NCI-H187 (cell line): ENCODE measurements around the gene VTI1A.
"Not testable (repeated sequence)": the region's sequence is repeated elsewhere in the genome, so short reads cannot be mapped to it uniquely, and the experiment has no call there.

Source experiments
- DNase-seq, 2 experiments: peaks; one replicate each; lab custom pipeline; 2025; lab: John Stamatoyannopoulos, UW

The VTI1A gene

DNA sequence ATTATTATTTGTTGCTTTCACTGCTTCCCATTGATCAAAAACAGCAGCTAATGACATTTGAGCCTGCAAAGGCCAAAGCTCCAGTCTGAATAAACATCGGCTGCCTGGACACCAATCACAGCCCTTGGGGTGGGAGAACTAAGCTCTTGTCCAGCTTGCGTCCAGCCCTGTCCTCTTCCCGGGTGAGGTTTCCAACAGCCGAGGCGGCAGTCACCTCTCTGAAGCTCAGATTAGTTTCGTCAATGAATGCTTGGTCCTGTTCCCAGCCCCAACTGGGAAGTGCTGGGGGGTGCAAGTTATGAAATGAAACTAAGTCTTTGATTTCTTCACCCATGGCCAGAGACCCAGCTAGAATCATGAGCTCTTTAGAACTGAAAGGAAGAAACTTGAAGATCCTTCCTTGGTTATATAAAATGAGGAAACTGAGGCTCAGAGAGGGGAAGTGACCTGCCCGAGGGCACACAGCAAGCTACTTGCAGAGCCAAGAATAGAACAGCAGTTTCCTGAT, 389.0 kb downstream of the VTI1A start:
- no peak for DNase-seq

GRCh38 chr10:112838784-112839481, 391.9 kb downstream of the VTI1A start:
- DNase-seq, result no peak

- DNase-seq, result no peak
Observed at GRCh38 chr10:112839928-112840654, 393.1 kb downstream of the VTI1A start.

DNA sequence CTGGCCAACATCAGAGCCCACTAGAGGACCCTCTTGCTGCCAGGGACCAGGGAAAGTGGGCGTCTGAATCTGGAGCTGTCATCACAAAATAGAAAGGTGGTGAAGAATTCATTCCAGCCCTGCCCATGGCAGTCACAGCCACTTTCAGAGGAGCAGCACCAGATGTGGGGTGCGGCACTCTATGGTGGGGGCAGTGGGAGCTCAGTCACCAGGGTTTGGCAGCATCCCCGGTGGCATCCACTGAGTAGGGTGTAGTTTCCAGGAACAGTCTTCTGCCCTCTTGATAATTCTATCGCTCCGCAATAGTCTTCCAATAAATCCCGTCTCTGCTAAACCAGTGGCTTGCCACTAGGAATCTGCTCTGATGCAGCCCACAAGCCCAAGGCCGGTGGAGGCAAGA, 394.5 kb downstream of the VTI1A start:
- no peak for DNase-seq

DNA sequence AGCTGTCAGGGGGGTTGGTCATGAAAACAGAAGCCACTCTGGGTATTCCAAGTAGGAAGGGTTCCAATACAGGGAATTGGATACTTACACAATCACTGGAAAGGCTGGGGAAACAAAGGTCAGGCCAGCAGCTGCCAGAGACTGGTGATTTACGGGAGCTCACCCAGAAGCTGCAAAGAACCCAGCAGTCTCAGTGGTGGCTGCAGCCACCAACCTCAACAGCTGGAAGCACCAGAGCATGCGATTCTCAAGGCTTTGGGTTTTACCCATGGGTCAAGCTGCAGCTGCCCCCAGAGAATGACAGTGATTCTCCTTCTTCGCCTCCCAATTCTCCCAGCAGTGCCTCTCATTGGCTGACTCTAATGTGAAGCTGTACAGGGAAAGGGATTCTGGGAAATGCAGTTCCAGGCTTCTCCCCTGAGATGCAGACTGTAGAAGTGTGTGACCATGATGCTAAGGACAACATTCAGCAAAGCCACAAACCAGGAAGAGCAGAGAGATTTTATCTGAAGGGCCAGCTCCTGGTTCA, 395.9 kb downstream of the VTI1A start:
- no peak for DNase-seq

- no peak for DNase-seq
Observed at GRCh38 chr10:112843623-112844022, 396.6 kb downstream of the VTI1A start.

GRCh38 chr10:112844681-112845544, 397.9 kb downstream of the VTI1A start:
- no peak for DNase-seq

- no peak for DNase-seq
Observed at GRCh38 chr10:112847778-112848177, 400.8 kb downstream of the VTI1A start.

- no peak for DNase-seq
Observed at GRCh38 chr10:112848228-112848627, 401.2 kb downstream of the VTI1A start.

DNA sequence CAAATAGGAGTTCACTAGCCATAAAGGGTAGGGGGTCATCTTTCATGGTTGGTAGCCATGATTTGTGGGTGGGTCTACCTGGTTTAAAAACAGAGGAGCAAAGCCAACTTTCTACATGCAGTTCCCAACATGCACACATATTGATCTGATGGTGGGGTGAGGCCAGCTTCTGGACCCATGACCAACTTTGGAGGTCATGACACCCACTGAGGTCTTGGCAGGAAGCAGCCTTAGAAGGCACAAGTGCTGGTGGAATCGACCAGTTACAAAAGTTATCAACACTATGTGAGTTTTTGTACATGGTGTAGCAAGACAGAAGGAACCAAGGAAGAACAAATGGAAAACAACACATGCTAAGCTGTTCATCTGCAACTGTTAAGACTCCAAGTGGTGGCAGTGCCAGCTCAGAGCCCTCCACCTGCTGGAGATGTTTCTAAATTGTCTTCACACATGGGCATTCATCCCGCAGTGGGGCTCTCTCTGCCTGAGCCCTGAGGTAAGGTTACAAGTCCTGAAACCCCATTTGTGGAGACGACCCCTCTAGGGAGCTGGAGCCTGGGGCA, 401.9 kb downstream of the VTI1A start:
- DNase-seq, result no peak

GRCh38 chr10:112849546-112849945, 402.5 kb downstream of the VTI1A start:
- DNase-seq, result no peak

DNA sequence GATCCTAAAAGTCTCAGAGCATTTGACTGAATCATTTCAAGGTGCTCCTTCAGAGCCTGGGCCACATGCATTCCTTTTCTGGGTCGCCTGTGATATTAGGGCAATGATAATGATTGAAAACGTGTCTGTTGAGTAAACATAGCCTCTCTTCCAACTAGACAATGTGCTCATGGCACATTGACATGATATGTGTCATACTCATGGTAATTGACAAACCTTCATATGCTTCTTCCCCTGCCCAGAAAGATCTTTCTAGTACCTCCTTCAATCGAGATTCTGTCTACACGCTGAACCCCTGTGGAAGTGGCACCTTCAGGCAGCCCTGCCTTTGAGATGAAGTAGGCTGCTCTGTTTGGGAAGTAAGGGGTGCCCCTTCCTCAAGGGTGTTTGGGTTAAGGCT, 404.2 kb downstream of the VTI1A start:
- DNase-seq, result no peak

DNA sequence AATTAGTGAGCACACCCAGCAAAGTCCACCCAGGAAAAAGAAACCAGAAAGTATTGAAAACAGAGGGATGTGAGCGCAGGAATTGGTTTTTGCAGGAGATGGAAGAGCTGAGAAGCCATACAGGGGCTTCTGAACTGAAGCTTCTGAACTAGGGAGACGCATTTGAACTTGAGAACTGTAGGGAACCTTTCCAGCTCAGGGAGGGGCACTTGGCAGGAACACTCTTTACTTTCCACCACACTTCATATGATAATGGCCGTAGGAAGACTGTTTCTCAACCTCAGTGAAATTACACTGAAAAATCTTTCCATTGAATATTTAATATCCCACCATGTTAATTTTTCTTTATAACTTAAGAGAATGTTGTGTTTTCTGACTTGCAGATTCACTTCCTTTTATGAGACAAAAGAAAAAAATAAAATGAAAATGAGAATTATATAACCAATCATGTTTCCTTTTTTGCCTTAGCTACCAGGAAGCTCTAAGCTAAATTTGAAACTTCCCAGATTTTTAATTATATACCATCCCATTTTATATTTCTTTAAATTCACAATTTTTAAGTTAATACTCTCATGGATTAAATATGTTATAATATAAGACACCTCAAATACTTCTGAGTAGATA, 404.7 kb downstream of the VTI1A start:
- no peak for DNase-seq

GRCh38 chr10:112852306-112852705, 405.3 kb downstream of the VTI1A start:
- no peak for DNase-seq

GRCh38 chr10:112855134-112855533, 408.1 kb downstream of the VTI1A start:
- no peak for DNase-seq

- DNase-seq, result no peak
Observed at GRCh38 chr10:112857493-112857892, 410.5 kb downstream of the VTI1A start.

- DNase-seq, result no peak
Observed at GRCh38 chr10:112858986-112859651, 412.1 kb downstream of the VTI1A start.

DNA sequence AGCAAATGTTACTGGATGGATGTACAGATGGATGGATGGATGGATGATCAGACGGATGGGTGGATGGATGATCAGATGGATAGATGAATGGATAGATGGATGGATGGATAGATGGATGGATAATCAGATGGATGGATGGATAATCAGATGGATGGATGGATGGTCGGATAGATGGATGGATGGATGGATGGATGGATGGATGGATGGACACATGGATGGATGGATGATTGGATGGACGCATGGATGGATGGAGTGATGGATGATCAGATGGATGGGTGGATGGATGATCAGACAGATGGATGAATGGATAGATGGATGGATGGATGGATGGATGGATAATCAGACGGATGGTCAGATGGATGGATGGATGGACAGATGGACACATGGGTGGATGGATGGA, 412.8 kb downstream of the VTI1A start:
- no peak for DNase-seq

GRCh38 chr10:112863461-112863860, 416.4 kb downstream of the VTI1A start:
- not testable (repeated sequence) for DNase-seq
